Sigmoid colon (tissue), 7 donors: ENCODE data around the gene NDUFB6. TPM values are rescaled to one million over a fixed set of nuclear protein-coding genes. Genes with fewer than 3 reads are reported as not detected.

Source experiments
- DNase-seq: peaks from one replicate; pipeline ENCODE4 v3.0.0-alpha.2; 2019
- H3K27ac ChIP-seq, 4 donors: fragments of 200-600 bp; sonication (generic); one replicate each; pipeline ENCODE4 v1.5.1; 2016 to 2019; ENCODE audit warnings: mild to moderate bottlenecking in 1 of 4
- H3K27me3 ChIP-seq, 3 donors: fragments of 200-600 bp; sonication (generic); one replicate each; pipeline ENCODE4 v1.5.1; 2019; ENCODE audit warnings: mild to moderate bottlenecking in 1 of 3
- H3K36me3 ChIP-seq, 4 donors: fragments of 200-600 bp; sonication (generic); one replicate each; pipeline ENCODE4 v1.5.1; 2016 to 2019
- H3K4me1 ChIP-seq, 4 donors: fragments of 200-600 bp; sonication (generic); one replicate each; pipeline ENCODE4 v1.5.1; 2017 to 2019
- H3K4me3 ChIP-seq, 4 donors: fragments of 200-600 bp; sonication (generic); one replicate each; pipeline ENCODE4 v1.5.1; 2017 to 2019; ENCODE audit warnings: mild to moderate bottlenecking in 2 of 4, moderate library complexity in 1 of 4
- H3K9me3 ChIP-seq, 4 donors: fragments of 200-600 bp in 3 of 4; sonication (generic) in 3 of 4; one replicate each; pipeline versions ENCODE4 v1.5.1 to v1.6.1; 2013 to 2019
- CTCF ChIP-seq, 4 experiments: fragments of 450-650 bp in 3 of 4; fragments of 200-600 bp in 1 of 4; IDR thresholded peaks; one replicate each; pipeline ENCODE4 v1.5.1; 2016 to 2019; ENCODE audit warnings: antibody characterized with exemption in 4 of 4, mild to moderate bottlenecking in 3 of 4, moderate library complexity in 2 of 4
- EP300 ChIP-seq, 4 donors: sonication (generic); formaldehyde crosslinking; IDR thresholded peaks; one replicate each; pipeline ENCODE4 v1.6.1; 2017; ENCODE audit warnings: antibody characterized with exemption in 4 of 4
- POLR2A ChIP-seq, 2 donors: fragments of 450-650 bp; IDR thresholded peaks; one replicate each; pipeline ENCODE4 v1.6.1; 2016; ENCODE audit warnings: antibody characterized with exemption in 2 of 2, mild to moderate bottlenecking in 2 of 2, moderate library complexity in 2 of 2
- POLR2AphosphoS5 ChIP-seq, 4 donors: sonication (generic); formaldehyde crosslinking; IDR thresholded peaks; one replicate each; pipeline ENCODE4 v1.6.1; 2017; ENCODE audit warnings: antibody characterized with exemption in 4 of 4
- WGBS, 2 donors: extraction: QIAGEN DNeasy Blood & Tissue Kit; methylation state at CpG; one replicate each; pipeline ENCODE4 v1.1.7; 2013; 5-methylcytosine and 5-hydroxymethylcytosine counted together
- intact Hi-C: fragments of 100-400 bp; cut with DNase I; formaldehyde crosslinking; loops from one replicate; pipeline ENCODE4 v1.15.1; 2023
- polyA plus RNA-seq, 3 donors: library from polyadenylated mRNA; stranded (reverse); fragments of 200-250 nt; gene quantifications; one replicate each; pipeline ENCODE4 v1.2.3, GENCODE V29; 2013
- total RNA-seq, 4 donors: library from RNA; depleted of rRNA; stranded (reverse); fragments of >200 nt; gene quantifications; one replicate each; pipeline ENCODE4 v1.1.0, GENCODE V29; 2016
- donor health status: healthy with polysubstance abuse.
- donor health status: Bipolar disorder and iron deficiency.
- donor health status: healthy.

NDUFB6 gene
- total and polyA plus RNA-seq, 7 donors = 37.7 to 97.6 (median 66.1) TPM

GRCh38 chr9:32574858-32575257 lies 1.9 kb upstream of the NDUFB6 start:
- Histone ChIP-seq H3K27me3 (no peaks in the 10 kb centered on the region), H3K27ac (no peak overlapping the region), H3K36me3 (peaks cover 0 to 5% (median 0%) of the 10 kb centered on the region in 4 donors), H3K9me3 (no peaks in the 10 kb centered on the region), H3K4me1 (peaks cover 0 to 39% (median 23%) of the 10 kb centered on the region in 4 donors), H3K4me3 (no peak overlapping the region)
- WGBS, 2 donors = 21 to 55% methylated on average over 1 of the region's 1 CpG
- intact Hi-C loops = loop anchor here (5.0 to 10.0 kb wide), 2 partner anchors 143 to 590 kb away; partner anchors contain the start of gene B4GALT1
- no peak for TF ChIP-seq EP300 (IDR thresholded peaks at IDR 0.05)
- TF ChIP-seq CTCF (IDR thresholded peaks at IDR 0.05) = no peak
- TF ChIP-seq POLR2AphosphoS5 (IDR thresholded peaks at IDR 0.05) = no peak
- TF ChIP-seq POLR2A (IDR thresholded peaks at IDR 0.05) = no peak
- no peak for DNase-seq

GRCh38 chr9:32573821-32574220 lies 862 bp upstream of the NDUFB6 start:
- Histone ChIP-seq H3K4me3 (no peak overlapping the region), H3K9me3 (no peaks in the 10 kb centered on the region), H3K27ac (peak overlapping the region; percentile 89 to 93 (median 91)), H3K36me3 (peaks cover 0 to 10% (median 3%) of the 10 kb centered on the region in 4 donors), H3K27me3 (no peaks in the 10 kb centered on the region), H3K4me1 (peaks cover 0 to 31% (median 23%) of the 10 kb centered on the region in 4 donors)
- TF ChIP-seq CTCF (IDR thresholded peaks at IDR 0.05) (no peak), POLR2AphosphoS5 (IDR thresholded peaks at IDR 0.05) (no peak), EP300 (IDR thresholded peaks at IDR 0.05) (no peak), POLR2A (IDR thresholded peaks at IDR 0.05) (no peak)
- no peak for DNase-seq
- WGBS, 2 donors = 85 to 86% methylated on average over 7 of the region's 7 CpGs
- intact Hi-C loops = loop anchor here (1.0 to 10.0 kb wide), 6 partner anchors 23 to 591 kb away; partner anchors contain the start of genes ACO1, APTX, B4GALT1 and RIGI

GRCh38 chr9:32571969-32572899 lies 725 bp downstream of the NDUFB6 start:
- Histone ChIP-seq H3K36me3 (peaks cover 0 to 22% (median 3%) of the 10 kb centered on the region in 4 donors), H3K27me3 (no peaks in the 10 kb centered on the region), H3K27ac (peak overlapping the region; percentile 89 to 93 (median 91)), H3K9me3 (no peaks in the 10 kb centered on the region), H3K4me1 (peaks cover 0 to 31% (median 23%) of the 10 kb centered on the region in 4 donors), H3K4me3 (peak overlapping the region; percentile 76 to 82 (median 80))
- TF ChIP-seq CTCF (IDR thresholded peaks at IDR 0.05) (peak; percentile 24 to 52 (median 42)), POLR2AphosphoS5 (IDR thresholded peaks at IDR 0.05) (no peak)
- intact Hi-C loops = loop anchor here (2.0 to 10.0 kb wide), 5 partner anchors 21 to 593 kb away; partner anchors contain the start of genes APTX, B4GALT1 and RIGI
- 1 to 2% methylated on average over 17 of the region's 17 CpGs for WGBS, 2 donors
- DNase-seq = peak; percentile 74

GRCh38 chr9:32570262-32570661 lies 2.7 kb downstream of the NDUFB6 start:
- no peaks in the 10 kb centered on the region for H3K27me3 ChIP-seq
- H3K9me3 ChIP-seq = no peaks in the 10 kb centered on the region
- intact Hi-C loops = loop anchor here (5.0 to 10.0 kb wide), 2 partner anchors 138 to 595 kb away; partner anchors contain the start of gene B4GALT1
- peaks cover 0 to 42% (median 6%) of the 10 kb centered on the region in 4 donors for H3K36me3 ChIP-seq
- peaks cover 0 to 31% (median 23%) of the 10 kb centered on the region in 4 donors for H3K4me1 ChIP-seq
- H3K4me3 ChIP-seq = no peak overlapping the region
- no peak for TF ChIP-seq POLR2AphosphoS5 (IDR thresholded peaks at IDR 0.05)
- no peak for TF ChIP-seq EP300 (IDR thresholded peaks at IDR 0.05)
- no peak for TF ChIP-seq POLR2A (IDR thresholded peaks at IDR 0.05)
- TF ChIP-seq CTCF (IDR thresholded peaks at IDR 0.05) = no peak
- DNase-seq = no peak
- no peak overlapping the region for H3K27ac ChIP-seq
- 91% methylated on average over 4 of the region's 4 CpGs for WGBS, 2 donors
